ENCODE data around the gene VNN1.

Gene VNN1, protein sequence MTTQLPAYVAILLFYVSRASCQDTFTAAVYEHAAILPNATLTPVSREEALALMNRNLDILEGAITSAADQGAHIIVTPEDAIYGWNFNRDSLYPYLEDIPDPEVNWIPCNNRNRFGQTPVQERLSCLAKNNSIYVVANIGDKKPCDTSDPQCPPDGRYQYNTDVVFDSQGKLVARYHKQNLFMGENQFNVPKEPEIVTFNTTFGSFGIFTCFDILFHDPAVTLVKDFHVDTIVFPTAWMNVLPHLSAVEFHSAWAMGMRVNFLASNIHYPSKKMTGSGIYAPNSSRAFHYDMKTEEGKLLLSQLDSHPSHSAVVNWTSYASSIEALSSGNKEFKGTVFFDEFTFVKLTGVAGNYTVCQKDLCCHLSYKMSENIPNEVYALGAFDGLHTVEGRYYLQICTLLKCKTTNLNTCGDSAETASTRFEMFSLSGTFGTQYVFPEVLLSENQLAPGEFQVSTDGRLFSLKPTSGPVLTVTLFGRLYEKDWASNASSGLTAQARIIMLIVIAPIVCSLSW

DNA sequence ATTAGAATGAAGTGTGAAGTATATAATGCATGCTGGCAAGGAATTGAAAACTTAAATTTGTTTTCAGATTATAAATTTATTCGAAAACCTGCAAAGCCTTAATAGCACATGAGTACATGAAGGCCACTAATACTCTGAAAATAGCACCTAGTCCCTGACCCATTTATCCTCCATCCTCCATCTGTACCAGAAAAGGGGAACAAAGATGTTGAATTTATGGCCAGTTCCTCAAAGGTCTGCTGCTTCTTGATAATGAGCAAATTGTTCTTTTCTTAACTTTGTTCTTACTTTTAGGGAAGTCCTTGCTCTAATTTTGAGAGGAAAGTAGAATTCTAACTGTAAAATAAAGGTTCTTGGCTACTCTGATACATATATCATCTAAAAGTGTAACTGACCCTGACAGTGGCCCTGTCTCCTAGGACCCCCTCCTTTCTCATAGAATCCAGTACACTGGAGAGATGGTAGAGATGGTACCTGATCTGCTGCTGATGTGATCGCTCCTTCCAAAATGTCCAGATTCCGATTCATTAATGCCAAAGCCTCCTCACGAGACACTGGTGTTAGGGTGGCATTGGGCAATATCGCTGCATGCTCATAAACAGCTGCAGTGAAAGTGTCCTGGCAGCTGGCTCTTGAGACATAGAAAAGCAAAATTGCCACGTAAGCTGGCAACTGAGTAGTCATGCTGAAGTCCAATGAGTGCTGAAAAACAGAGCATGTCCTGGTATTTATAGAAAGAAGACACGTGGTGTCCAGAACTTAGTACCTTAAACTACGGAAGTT is at the start of gene VNN1:
Gene VNN1 (minus strand): TSS at position 704 of the 783 bp plus-strand sequence. CDS start 20 bp downstream, at position 684.
- DNase-seq, result no peak

DNA sequence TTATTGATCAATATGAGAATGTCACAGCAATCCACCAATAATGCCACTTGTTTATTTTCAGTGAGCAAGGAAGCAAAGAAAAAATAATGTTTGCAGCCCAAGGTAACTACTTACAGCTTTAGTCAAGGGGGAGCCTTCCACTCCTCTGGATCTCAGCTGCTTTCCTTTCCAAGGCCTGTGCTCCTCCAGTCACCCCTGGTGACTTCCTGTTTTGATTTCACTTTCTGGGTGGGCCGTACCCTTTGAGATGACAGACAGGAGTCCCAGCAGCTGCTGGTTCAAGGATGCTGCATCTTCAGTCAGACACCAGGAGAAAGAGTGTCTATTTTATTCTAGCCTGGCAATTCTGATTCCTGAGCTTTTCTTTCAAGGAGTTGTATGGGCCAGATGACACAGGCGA is 49.4 kb upstream of the VNN1 start:
- DNase-seq, result no peak

DNA sequence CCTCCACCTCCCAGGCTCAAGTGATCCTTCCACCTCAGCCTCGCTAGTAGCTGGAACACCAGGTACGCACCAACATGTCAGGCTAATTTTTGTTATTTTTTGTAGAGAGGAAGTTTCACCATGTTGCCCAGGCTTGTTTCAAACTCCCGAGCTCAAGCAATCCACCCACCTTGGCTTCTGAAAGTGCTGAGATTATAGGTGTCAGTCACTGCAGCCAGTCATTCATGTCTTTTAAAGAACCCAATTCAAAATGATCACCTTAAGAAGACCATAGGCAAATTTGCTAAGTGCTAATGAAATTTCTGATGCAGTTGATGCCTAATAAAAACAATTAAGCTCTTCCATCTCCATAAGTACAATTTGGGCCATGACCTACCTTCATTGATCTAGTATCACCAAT is 46.4 kb upstream of the VNN1 start:
- DNase-seq, result no peak

DNA sequence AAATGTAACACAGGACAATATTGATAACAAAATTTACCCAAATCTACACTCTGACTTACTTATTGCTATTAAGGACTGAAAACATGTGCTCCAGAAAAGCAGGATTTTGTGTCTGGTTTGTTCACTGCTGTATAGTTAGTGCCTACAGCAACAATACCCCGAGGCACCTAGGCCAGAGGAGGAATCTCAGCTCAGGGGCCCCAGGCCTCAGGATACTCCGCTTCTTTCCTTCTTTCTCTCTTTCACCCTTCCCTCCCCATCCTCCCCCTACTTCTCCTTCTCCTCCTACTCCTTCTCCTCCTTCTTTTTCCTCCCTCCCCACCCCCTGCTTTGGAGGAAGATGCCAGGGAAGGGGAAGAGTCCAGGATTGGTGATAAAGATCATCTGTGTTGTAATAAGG is 44.8 kb upstream of the VNN1 start:
- DNase-seq, result no peak

DNA sequence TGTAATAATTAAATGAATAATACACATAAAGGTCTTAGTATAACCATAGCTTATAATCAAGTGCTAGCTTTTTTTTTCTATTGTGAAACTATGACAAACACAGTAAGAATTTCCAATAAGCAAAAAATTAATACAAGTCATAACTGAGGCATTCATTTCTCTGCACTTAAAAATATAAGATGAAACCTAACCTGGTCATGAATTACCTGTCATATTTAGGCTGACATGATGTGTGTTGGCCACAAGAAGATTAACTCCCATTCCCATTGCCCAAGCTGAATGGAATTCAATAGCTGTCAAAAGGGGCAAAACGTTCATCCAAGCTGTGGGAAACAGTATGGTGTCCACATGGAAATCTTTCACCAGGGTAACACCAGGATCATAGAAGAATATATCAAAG is 38.4 kb upstream of the VNN1 start:
- DNase-seq, result no peak

DNA sequence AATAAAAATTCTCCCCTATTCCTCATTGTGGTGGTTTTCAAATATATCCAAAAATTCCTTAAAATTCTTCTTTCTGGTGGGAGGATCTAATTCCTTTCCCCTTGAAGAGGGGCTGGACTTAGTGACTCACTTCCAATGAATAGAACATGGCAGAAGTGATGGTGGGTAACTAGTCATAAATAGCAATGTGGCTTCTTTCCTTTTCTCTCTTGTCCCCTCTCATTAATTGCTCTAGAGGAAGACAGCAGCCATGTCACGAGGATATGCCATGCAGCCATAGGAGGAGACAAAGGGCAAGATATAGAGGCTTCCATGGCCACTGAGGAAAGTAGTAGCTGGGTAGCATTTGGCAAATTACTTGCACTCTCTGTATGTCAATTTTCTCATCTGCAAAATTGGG is 38.0 kb upstream of the VNN1 start:
- DNase-seq, result no peak

DNA sequence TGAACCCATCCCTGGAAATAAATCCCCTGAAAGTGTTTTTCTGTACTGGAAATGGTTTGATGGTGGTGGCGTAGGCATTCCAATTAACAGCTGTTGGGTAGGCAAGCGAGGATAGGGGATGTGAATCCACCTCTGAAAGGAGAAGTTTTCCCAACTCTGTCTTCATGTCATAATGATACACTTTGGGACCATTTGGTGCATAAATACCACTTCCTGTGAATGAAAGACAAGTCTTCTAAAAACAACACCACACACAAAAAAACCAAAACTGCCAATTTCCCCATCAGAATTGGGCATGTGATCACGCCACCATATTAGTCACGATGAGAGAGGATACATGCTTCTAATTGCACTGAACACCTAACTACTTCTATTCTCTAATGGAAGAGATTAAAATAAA is 37.5 kb upstream of the VNN1 start:
- no peak for DNase-seq

DNA sequence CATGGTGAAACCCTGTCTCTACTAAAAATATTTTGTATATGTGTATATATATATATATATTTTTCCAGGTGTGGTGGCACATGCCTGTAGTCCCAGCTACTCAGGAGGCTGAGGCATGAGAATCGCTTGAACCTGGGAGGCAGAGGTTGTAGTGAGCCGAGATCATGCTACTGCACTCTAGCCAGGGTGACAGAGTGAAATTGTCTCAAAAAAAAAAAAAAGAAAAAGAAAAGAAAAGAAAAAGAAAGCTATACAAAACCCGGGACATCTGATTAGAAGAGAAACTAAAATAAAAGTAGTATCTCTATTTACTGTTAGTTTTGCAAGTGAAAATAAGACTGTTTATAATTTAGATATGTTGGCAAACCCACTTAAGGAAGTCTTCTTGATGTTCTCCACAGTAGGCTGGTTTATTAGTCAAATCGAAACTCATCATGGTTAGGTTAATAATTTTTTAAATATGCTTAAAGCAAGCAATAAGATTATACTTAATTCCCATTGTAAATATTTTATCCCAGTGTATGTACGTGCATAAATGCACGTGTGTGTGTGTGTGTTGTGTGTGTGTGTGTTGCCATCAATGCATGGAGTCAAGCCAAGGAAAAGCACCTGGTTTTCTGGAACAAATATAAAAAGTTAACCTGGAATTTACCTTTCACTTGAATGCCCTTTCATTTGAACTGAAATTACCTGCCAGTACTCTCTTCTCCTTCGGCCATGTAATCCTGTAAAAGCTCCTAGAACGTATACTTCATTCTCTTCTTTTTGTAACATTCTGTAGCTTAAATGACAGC is 36.8 kb upstream of the VNN1 start:
- no peak for DNase-seq

DNA sequence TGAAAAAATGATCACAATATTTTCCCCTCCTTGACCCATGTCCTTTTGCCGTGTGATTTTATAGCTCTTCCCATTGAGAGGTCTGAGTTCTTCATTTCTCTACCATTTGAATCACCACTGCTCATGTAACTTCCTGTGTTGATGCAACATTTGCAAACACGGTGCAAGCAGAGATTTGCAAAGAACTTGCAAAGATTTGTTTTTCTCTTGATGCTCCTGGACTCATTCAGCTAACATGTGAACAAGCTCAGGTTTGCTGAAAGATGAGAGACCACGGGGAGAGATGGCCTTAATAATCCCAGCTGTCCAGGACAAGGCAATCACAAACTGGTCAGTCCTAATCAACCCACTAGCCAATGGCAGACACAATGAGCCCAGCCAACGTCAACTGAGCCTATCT is 35.3 kb upstream of the VNN1 start:
- DNase-seq, result no peak

DNA sequence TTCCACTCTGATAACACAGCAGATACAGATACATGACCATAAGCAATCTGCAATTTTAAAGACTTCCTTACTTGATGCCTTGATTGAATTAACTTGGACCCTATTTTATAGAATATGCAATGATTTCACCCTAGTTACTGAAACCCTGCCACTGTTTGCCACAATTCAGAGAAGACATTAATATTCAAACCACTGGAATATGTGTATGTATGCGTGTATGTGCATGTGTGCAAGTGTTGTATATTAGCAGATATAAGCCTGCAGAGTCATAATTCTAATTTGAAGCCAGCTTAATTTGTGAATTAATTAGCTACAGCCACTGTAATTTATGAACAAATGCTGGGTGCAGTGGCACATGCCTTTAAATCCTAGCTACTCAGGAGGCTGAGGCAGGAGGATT is 34.6 kb upstream of the VNN1 start:
- no peak for DNase-seq

DNA sequence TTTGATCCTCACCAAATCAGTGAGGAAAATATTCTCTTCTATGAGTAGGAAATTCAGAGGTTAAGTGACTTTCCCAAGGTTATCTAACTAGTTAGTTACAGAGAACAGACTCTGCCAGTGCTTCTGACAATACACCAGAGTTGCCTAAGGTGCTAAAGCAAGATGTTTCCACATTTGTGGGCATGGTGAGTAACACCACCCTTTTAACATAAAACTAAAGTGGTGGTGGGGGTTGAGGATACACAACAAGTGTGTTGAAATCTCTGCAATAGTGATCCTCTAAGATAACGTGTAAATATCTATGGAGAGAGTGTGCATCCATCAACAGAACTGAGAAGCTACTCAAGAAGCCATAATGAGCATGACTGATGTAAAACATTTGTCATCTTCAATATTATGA is 32.2 kb upstream of the VNN1 start:
- no peak for DNase-seq

DNA sequence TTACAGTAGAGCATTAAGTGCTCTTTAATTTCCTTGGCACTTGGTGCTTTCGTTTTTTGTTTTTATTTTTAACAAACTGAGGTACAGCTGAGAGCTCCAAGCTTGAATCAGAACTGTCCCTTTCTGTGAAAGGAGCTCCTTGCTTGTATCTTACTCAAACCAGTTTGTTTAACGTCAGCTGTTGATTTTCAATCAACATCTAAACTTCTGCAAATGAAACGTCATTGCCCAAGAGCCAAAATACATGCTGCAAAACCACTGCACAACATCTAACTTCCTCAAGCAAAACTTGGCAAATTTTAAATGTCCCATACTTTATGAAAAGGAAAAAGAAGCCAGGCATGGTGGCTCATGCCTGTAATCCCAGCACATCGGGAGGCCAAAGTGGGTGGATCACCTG is 28.6 kb upstream of the VNN1 start:
- no peak for DNase-seq

DNA sequence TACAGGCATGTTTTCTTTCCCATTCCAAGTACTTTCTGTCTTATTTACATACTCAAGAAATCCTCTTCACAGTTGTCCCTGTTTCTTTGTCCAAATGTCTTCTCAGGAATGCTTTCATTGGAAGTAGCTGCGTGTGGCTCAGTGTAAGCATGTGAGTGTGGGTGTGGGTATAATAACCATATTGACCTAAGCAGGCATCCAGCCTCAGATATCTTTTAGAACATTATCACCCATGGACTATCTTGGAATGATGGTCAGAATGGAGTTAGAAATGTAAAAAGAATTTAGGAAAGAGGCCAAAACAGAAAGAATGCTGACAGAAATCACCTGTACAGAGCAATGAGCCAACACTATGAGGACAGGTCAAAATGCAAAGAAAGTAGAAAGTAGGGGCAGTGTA is 27.4 kb upstream of the VNN1 start:
- no peak for DNase-seq

DNA sequence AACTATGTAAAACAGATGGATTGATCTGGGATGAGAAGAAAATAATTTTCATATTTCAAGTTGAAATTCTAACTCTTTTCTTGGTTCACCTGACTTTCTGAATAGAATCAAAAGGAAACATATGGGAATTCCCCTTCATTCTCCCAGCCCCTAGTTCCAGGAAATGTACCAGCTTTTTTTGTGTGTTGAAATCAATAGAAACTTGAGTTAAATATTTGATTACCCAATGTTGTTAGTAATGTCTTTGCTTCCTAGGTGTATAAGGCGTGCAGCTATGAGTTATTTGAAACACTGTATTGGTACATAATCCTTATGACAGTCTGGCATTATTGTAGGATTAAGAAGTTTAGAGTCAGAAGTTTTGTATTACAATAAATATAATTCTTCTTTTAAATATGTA is 22.4 kb upstream of the VNN1 start:
- DNase-seq, result no peak

DNA sequence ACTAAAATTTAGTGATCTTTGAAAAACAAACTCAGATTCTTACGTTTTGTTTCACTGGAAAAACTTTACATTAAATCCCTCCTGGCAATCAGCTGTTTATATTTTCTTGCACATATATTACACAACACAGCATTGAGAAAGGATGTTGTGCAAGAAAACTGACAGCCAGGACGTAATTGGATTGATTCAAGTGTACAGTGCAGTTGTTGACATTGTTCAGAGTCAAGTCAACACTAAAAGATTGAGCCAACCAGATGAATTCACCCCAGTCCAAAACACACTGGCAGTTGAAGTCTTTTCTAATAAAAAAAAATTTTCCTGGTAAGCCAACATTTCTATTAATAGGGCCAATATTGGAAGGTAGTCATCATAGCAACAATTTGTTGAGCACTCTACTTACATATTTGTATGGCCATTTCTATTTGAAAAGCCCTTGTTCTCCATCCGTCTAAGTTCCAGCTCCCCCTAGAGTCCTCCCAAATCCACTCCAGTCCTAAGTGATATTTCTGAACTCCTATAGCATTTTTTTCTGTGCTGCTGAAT is 20.9 kb upstream of the VNN1 start:
- DNase-seq, result no peak

DNA sequence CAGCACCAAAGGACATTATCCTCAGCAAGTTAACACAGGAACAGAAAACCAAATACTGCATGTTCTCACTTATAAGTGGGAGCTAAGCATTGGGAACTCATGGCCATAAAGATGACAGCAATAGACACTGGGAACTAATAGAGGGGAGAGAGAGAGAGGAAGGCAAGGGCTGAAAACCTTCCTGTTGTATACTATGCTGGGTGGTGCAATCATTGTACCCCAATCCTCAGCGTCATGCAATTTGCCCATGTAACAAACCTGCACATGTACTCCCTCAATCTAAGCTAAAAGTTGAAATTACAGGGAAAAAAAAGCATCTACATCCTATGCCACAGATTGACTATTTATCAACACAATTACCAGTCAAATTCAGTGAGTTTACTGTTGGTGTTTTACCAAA is 20.0 kb upstream of the VNN1 start:
- DNase-seq, result no peak

DNA sequence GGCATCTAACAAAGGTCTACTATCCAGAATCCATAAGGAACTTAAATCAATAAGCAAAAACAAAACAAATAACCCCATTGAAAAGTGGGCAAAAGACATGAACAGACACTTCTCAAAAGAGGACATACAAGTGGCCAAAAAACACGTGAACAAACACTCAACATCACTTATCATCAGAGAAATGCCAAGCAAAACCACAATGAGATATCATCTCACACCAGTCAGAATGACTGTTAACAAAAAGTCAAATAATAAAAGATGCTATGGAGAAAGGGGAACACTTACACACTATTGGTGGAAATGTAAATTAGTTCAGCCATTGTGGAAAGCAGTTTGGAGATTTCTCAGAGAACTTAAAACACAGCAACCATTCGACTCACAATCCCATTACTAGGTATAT is 19.4 kb upstream of the VNN1 start:
- DNase-seq, result no peak

DNA sequence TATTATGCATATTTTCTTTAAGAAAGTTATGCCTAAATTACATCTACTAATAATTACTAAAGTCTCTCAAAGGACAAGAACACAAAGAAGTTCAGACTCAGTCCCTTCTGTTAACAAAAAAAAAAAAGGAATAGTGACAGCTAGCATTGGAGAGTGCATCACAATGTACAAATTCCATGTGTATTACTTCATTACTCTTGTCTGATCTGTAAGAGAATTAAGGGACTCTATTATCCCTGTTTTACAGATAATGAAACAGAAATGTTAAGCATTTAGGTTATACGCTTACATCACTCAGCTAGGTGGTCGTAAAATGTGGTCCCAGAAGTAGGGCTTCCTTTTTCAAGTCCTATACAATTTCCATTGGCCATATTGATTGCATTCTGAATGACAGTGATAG is 17.2 kb upstream of the VNN1 start:
- no peak for DNase-seq

DNA sequence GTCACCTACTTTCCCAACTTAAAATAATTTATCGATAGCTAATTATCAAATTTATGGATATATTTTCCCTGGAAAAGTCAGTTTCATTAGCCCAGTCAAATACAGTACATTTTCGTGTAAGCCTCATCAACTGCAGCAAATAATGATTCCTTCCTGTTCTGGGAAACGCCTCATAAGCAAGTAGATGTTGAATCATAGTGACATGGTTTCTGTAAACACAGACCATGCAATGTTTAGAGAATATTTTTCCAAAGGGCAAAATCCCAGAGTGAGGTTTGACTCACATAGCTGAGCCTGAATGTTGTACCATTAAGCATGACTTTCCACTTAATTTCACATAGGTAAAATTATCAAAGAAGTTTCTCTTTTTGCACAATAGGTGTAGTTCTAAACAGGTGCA is 16.7 kb upstream of the VNN1 start:
- DNase-seq, result no peak

DNA sequence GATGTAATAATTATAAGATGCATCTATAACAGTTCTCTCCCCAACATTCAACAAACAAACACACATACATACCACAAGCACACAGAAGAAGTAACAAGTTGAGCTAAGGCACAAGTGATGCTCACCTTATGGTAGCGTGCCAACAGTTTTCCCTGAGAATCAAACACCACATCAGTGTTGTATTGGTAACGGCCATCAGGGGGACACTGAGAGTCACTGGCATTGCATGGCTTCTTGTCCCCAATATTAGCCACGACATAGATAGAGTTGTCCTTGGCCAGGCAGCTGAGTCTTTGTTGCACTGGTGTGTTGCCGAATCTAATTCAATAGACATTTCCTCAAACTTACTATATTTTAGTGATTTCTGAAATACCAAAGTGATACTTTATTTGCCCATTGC is 14.8 kb upstream of the VNN1 start:
- no peak for DNase-seq

DNA sequence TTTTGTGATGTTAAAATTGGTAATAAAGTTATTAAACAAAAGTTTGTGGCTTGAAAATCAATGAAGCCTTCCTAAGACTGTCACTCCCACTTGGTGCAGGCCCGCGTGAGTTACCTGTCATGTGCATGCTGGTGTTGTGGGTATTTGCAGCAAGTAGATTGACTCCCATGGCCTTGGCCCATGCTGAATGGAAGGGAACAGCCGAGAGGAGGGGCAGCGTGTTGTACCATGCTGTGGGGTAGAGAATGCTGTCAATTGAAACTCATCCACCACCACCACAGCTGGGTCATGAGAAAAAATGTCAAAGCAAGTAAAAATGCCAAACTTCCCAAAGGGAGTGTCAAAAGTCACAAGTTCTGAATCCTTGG is 12.7 kb upstream of the VNN1 start:
- DNase-seq, result no peak

DNA sequence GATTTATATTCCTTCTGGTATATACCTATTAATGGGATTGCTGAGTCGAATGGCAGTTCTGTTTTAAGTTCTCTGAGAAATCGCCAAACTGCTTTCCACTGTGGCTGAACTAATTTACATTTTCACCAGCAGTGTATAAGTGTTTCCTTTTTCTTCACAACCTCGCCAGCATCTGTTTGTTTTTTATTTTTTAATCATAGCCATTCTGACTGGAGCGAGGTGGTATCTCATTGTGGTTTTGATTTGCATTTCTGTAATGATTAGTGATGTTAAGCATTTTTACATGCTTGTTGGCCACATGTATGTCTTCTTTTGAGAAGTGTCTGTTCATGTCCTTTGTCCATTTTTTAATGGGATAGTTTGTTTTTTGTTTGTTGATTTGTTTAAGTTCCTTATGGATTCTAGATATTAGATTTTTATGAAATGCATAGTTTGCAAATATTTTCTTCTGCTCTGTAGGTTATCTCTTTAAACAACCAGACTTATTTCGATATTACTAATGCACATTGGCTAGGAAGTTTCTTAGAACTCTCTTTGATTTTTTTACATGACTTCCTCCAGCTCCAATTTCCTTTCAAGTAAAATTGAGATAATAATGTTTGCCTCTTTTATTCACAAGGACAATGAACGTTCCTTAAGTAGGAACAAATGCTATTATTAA is 12.2 kb upstream of the VNN1 start:
- no peak for DNase-seq

DNA sequence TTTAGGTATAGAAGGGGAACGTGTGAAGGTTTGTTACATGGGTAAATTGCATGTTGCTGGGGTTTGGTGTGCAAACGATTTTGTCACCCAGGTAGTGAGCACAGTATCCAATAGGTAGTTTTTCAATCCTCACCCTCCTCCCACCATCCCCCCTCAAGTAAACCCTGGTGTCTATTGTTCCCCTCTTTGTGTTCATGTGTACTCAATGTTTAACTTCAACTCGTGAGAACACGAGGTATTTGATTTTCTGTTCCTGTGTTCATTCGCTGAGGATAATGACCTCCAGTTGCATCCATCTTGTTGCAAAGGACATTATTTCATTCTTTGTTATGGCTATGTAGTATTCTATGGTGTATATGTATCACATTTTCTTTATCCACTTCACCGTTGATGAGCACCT is 11.6 kb upstream of the VNN1 start:
- DNase-seq, result no peak
